ENCODE data around the gene PCK1.

The PCK1 gene

GRCh38 chr20:57590485-57591288 lies 29.8 kb downstream of the PCK1 start:
- no peak for TF ChIP-seq ZNF274 (IDR thresholded peaks at IDR 0.05; ENCODE audit: low read depth, low read length)
- no peak overlapping the region for H3K4me3 ChIP-seq (ENCODE audit: low read length)

- TF ChIP-seq ZNF274 (IDR thresholded peaks at IDR 0.05; ENCODE audit: low read depth, low read length), result no peak
- H3K4me3 ChIP-seq (ENCODE audit: low read length), result no peak overlapping the region
Measured at GRCh38 chr20:57591289-57592229, 30.6 kb downstream of the PCK1 start.

GRCh38 chr20:57592263-57593092 lies 31.6 kb downstream of the PCK1 start:
- no peak overlapping the region for H3K4me3 ChIP-seq (ENCODE audit: low read length)
- TF ChIP-seq ZNF274 (IDR thresholded peaks at IDR 0.05; ENCODE audit: low read depth, low read length), result no peak

GRCh38 chr20:57593134-57593886 lies 32.4 kb downstream of the PCK1 start:
- TF ChIP-seq ZNF274 (IDR thresholded peaks at IDR 0.05; ENCODE audit: low read depth, low read length), result no peak
- H3K4me3 ChIP-seq (ENCODE audit: low read length), result no peak overlapping the region

GRCh38 chr20:57594092-57594951 lies 33.4 kb downstream of the PCK1 start:
- TF ChIP-seq ZNF274 (IDR thresholded peaks at IDR 0.05; ENCODE audit: low read depth, low read length), result no peak
- no peak overlapping the region for H3K4me3 ChIP-seq (ENCODE audit: low read length)

GRCh38 chr20:57595041-57596030 lies 34.4 kb downstream of the PCK1 start:
- no peak overlapping the region for H3K4me3 ChIP-seq (ENCODE audit: low read length)
- no peak for TF ChIP-seq ZNF274 (IDR thresholded peaks at IDR 0.05; ENCODE audit: low read depth, low read length)

GRCh38 chr20:57596358-57596757 lies 35.4 kb downstream of the PCK1 start:
- H3K4me3 ChIP-seq (ENCODE audit: low read length), result no peak overlapping the region
- no peak for TF ChIP-seq ZNF274 (IDR thresholded peaks at IDR 0.05; ENCODE audit: low read depth, low read length)

- no peak for TF ChIP-seq ZNF274 (IDR thresholded peaks at IDR 0.05; ENCODE audit: low read depth, low read length)
- no peak overlapping the region for H3K4me3 ChIP-seq (ENCODE audit: low read length)
Measured at GRCh38 chr20:57596998-57597939, 36.4 kb downstream of the PCK1 start.

GRCh38 chr20:57598060-57598459 lies 37.1 kb downstream of the PCK1 start:
- TF ChIP-seq ZNF274 (IDR thresholded peaks at IDR 0.05; ENCODE audit: low read depth, low read length), result no peak
- H3K4me3 ChIP-seq (ENCODE audit: low read length), result no peak overlapping the region

- no peak for TF ChIP-seq ZNF274 (IDR thresholded peaks at IDR 0.05; ENCODE audit: low read depth, low read length)
- no peak overlapping the region for H3K4me3 ChIP-seq (ENCODE audit: low read length)
Measured at GRCh38 chr20:57598491-57598890, 37.6 kb downstream of the PCK1 start.

Measured in GM08714 (cell line).